Fibroblast of lung (primary cell): ENCODE data around the gene DOCK7.

ENCODE experiments used
- CTCF ChIP-seq, 2 donors: IDR thresholded peaks in 1 of 2; conservative IDR thresholded peaks in 1 of 2; 1 replicate in 1 of 2; 2 replicates in 1 of 2; pipeline ENCODE4 v1.5.1; 2011 to 2012; ENCODE audit warnings: low read length in 2 of 2, control low read depth in 1 of 2, inconsistent platforms in 1 of 2, low read depth in 1 of 2, mild to moderate bottlenecking in 1 of 2
- EZH2 ChIP-seq: IDR thresholded peaks from 2 replicates; pipeline ENCODE4 v1.5.1; 2012; ENCODE audit warnings: low read length, control low read depth, mild to moderate bottlenecking; ENCODE audit errors: missing control alignments

- no peak for TF ChIP-seq CTCF (conservative IDR thresholded peaks at IDR 0.05 in 1 of 2, IDR thresholded peaks at IDR 0.05 in 1 of 2; ENCODE audit: low read depth in 1 of 2, low read length in 2 of 2)
- no peak for TF ChIP-seq EZH2
Measured at GRCh38 chr1:62513013-62513412, 175.2 kb downstream of the DOCK7 start.
